GM21423 (cell line): Measurements from ENCODE around the gene GABRB1.
"Not testable (repeated sequence)": the region's sequence is repeated elsewhere in the genome, so short reads cannot be mapped to it uniquely, and the experiment has no call there.

Source experiments
- ATAC-seq: cut with Tn5 transposase; IDR thresholded peaks from one replicate; pipeline ENCODE4 v1.9.1; 2021; ENCODE audit warnings: mild to moderate bottlenecking, moderate library complexity; ENCODE audit not compliant: unreplicated experiment

The GABRB1 gene

GRCh38 chr4:47378021-47378530, 346.7 kb downstream of the GABRB1 start:
- ATAC-seq: not testable (repeated sequence)

- no peak for ATAC-seq
Measured at GRCh38 chr4:47381172-47381571, 349.8 kb downstream of the GABRB1 start.

- no peak for ATAC-seq
Measured at GRCh38 chr4:47382846-47383360, 351.5 kb downstream of the GABRB1 start.

- no peak for ATAC-seq
Measured at GRCh38 chr4:47383829-47384427, 352.6 kb downstream of the GABRB1 start.

- no peak for ATAC-seq
Measured at GRCh38 chr4:47386146-47386545, 354.8 kb downstream of the GABRB1 start.

GRCh38 chr4:47386561-47387235, 355.3 kb downstream of the GABRB1 start:
- ATAC-seq: no peak

GRCh38 chr4:47390428-47391125, 359.2 kb downstream of the GABRB1 start:
- ATAC-seq: no peak

- ATAC-seq: no peak
Measured at GRCh38 chr4:47391256-47391655, 359.9 kb downstream of the GABRB1 start.

GRCh38 chr4:47406408-47406807, 375.0 kb downstream of the GABRB1 start:
- no peak for ATAC-seq

GRCh38 chr4:47410271-47410670, 378.9 kb downstream of the GABRB1 start:
- no peak for ATAC-seq

- no peak for ATAC-seq
Measured at GRCh38 chr4:47413521-47413920, 382.2 kb downstream of the GABRB1 start.

- peak; percentile 60 for ATAC-seq
Measured at GRCh38 chr4:47415719-47416118, 384.4 kb downstream of the GABRB1 start.

GRCh38 chr4:47418147-47418546, 386.8 kb downstream of the GABRB1 start:
- ATAC-seq: no peak

- ATAC-seq: no peak
Measured at GRCh38 chr4:47419296-47419695, 387.9 kb downstream of the GABRB1 start.

- no peak for ATAC-seq
Measured at GRCh38 chr4:47425628-47426027, 394.3 kb downstream of the GABRB1 start.

- no peak for ATAC-seq
Measured at GRCh38 chr4:47427935-47428334, 396.6 kb downstream of the GABRB1 start.

GRCh38 chr4:47432749-47433148, 401.4 kb downstream of the GABRB1 start:
- ATAC-seq: no peak

- no peak for ATAC-seq
Measured at GRCh38 chr4:47434931-47435330, 403.6 kb downstream of the GABRB1 start.

GRCh38 chr4:47442980-47443379, 411.6 kb downstream of the GABRB1 start:
- ATAC-seq: peak; percentile 91

GRCh38 chr4:47444031-47444430, 412.7 kb downstream of the GABRB1 start:
- no peak for ATAC-seq

- no peak for ATAC-seq
Measured at GRCh38 chr4:47451657-47452056, 420.3 kb downstream of the GABRB1 start.

GRCh38 chr4:47462799-47463234, 431.4 kb downstream of the GABRB1 start:
- peak; percentile 0 for ATAC-seq
